ENCODE data around the gene IFT25.
A peak's percentile ranks its signal among the peaks of the same experiment; 100 is the strongest.
"Not testable (repeated sequence)": the region's sequence is repeated elsewhere in the genome, so short reads cannot be mapped to it uniquely, and the experiment has no call there.

The IFT25 gene

DNA sequence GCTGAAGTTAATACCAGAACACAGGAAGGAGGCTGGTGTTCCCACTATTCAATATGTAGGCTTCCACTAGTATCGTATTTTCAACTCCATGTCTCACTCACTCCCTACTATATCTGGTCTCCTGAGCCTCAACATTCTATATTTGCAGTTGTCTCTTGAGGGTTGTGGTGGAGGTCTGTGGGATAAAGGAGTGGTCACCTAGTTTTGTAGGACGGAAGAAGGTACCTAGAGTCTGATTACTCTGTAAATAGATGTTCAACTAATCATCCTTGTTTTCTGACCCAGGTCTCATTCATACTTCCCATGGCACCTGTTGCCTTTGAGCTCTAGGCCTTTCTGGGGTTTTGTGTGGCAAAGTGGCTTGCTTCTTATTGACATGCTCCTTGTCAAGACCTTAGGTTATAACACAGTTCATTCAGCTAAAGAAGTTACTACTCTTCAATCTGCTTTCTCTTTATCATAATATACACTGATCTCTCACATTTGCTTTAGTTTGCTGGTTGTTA lies 18.1 kb downstream of the IFT25 start:
- no peak for DNase-seq

DNA sequence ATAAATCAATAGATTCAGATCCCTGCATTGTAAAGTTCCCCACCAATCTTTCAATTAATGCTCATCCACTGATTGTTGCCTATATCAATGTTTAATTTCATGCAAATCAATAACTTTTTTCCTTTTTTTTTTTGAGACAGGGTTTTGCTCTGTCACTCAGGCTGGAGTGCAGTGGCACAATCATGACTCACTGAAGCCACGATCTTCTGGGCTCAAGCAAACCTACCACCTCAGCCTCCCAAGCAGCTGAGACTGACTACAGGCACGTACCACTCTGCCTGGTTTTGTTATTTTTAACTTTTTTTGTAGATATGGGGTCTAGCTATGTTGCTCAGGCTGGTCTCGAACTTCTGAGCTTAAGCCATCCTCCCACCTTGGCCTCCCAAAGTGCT lies 25.8 kb downstream of the IFT25 start:
- DNase-seq, result no peak

DNA sequence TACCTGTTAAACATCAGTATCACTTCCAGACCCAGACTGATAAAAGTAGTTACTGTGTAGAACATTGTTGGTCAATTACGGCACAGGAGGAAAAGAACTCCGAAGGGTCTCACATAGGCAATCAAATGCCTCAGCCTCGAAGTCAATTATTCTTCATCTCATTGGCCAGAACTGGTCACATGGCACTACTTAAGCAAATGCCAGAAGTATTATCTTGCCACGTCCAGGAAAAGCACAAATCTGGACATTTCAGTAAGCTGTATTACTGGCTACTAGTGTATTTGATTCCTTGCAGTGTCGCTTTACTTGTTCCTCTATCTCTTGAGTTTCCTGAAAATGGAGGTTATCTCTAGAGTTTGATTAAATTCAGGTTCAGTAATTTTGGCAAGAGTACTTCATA lies 27.2 kb downstream of the IFT25 start:
- DNase-seq, result no peak

DNA sequence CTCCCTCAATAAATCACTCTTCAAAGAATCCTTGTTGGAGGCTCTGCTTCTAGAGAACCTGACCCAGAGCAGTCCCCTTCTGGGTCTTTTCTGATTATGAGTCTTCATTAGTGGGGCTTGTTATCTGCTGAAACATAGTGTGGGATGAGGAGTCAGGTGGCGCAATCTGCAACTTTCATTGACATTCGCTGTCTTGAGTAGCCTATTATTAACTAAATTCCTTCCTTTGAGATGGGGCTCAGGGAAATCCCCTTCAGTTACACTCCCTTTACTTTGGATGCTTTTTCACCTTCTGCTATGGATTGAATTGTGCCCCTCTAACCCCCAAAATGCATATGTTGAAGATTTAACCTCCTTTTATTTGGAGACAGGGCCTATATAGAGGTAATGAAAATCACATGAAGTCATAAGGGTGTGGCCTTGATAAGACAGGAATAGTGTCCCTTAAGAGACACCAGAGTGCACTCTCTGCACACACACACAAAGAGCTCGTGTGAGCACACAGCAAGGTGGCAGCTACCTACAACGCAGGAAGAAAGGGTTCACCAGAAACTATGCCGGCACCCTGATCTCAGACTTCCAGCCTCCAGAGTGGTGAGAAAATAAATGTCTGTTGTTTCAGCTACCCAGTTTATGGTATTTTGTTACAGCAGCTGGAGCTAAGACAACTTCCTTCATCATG lies 32.0 kb downstream of the IFT25 start:
- DNase-seq, result no peak

DNA sequence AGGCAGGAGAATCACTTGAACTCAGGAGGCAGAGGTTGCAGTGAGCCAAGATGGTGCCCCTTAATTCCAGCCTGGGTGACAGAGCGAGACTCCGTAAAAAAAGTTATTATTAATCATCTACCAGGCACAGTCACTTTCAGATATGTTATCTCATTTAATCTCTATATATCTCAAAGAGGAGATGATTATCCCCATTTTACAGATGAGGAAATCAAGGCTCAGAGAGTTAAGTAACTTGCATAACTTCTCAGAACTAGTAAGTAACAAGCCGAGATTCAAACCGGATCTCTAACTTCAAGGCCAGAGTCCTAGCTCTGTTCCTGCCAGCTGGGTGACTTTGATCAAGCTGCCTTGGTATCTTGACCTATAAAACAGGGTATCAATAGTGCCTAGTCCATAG lies 34.1 kb downstream of the IFT25 start:
- no peak for DNase-seq

DNA sequence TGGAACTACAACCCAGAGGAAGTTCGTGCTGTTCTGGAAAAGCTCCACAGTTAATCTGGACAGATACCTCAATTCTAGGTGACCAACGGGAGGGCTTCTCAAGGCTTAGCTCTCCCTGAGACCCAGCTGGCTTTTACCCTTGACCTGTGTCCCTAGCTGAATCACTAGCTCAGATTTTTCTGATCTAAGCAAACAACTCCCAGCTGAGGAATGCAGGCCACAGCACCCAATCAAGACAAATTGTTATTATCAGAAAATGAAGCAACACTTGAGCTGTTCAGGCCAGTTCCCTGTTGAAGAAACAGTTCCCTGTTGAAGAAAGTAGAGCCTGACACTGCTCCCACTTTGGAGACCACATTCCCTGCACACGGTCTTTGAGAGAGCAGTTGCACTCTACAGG lies 35.6 kb downstream of the IFT25 start:
- DNase-seq, result no peak

DNA sequence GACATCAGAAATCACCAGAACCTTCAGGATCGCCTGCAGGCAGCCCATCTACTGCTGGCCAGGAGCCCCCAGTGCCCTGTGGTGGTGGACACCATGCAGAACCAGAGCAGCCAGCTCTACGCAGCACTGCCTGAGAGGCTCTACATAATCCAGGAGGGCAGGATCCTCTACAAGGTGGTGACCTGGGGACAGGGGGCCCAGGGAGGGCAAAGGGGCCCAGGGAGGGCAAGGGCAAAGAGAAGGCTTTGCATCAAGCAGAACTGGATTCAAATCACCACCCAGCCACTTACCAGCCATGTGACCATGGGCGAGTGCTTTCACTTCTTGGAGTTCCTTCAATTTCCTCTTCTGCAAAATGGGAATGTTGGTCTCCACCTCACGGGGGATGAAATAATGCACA lies 39.4 kb downstream of the IFT25 start:
- DNase-seq, result no peak

DNA sequence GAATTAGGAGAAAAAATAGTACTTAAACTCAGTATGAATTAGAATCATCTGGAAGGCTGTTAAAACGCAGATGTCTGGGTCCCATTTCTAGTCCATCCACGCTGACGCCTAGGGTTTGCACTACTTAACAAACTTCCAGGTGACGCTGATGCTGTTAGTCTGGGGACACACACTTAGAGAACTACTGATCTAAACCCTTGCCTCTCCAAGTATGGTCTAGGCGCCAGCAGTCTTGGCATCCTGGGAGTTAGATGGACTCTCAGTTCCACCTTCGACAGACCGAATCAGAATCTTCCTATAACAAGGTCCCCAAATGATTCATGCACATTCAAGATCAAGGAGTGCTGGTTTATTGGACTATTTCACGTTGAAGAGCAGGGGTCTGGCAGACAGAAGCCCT lies 40.0 kb downstream of the IFT25 start:
- no peak for DNase-seq

DNA sequence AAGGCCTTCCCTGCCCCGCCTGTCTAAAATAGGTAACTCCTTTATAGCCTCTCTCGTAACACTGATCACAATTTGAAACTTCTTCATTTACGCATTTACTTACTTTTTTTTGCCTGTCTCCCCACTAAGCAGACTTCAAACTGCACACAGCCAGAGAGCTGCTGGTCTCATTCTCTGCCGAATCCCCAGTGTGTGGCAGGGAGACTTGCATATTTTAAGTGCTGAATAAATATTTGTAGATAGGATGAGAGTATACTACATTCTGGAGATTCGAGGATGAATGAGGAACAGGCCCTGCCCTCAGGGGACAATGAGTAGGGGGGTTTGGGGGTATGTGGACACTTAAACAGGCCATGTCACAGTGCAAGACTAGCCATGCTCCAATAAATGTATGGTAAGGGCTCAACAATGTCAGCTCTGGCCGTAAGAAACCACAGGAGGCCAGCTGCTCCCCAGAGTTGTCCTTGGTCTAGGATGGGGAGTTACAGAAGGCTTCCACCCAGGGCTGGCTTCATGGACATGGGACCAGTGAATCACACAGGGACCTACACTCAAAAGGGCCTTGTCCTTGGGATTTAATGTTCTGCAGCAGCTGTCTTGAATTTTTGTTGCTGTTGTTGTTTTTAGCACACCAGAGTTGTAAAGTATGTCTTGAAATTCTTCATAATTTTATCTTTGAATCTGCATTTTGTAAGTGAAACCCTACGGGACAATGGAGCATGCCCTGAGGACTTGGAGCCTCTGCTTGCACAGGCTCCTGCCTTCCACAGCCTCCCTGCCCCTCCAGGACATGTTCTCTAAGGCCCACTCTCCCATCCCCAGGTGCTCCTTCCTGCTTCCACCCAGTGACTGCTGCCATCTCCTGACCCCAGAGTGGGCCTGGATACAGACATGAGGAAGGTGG lies 43.0 kb downstream of the IFT25 start:
- no peak for DNase-seq

DNA sequence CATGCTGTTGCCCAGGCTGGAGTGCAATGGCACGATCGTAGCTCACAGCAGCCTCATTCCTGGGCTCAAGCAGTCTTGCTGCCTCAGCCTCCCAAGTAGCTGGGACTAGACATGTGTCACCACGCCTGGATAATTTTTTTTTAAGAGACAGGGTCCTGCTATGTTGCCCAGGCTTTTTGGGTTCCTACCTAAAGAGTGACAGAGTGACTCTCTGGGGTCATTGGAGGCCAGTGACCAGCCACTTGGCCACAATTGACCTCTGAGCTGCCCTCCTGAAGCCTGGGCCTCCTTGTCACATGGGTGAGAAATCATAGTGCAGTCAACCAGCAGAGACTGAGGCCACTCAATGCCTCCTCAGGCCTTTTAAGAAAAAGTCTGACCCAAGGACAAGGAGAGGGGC lies 45.8 kb downstream of the IFT25 start:
- no peak for DNase-seq

DNA sequence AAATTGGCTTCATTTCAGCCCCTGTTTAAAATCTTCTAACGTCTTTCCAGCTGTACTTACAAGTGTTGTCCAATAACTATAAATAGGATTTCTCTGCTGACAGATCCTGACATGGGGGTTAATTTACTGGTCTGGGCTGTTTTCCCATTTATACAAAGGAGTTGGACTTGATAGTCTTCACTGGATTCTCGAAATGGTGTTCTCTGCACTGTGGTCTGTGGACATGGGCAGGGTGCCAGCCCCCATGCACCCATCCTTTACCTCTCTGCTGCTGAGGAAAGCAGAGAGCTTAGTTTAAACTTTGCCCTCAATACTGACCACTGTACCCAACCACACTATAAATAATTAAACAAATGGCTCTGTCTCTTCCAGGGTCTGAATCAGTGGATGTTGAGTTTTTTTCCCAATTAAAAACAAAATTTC lies 46.3 kb downstream of the IFT25 start:
- no peak for DNase-seq

DNA sequence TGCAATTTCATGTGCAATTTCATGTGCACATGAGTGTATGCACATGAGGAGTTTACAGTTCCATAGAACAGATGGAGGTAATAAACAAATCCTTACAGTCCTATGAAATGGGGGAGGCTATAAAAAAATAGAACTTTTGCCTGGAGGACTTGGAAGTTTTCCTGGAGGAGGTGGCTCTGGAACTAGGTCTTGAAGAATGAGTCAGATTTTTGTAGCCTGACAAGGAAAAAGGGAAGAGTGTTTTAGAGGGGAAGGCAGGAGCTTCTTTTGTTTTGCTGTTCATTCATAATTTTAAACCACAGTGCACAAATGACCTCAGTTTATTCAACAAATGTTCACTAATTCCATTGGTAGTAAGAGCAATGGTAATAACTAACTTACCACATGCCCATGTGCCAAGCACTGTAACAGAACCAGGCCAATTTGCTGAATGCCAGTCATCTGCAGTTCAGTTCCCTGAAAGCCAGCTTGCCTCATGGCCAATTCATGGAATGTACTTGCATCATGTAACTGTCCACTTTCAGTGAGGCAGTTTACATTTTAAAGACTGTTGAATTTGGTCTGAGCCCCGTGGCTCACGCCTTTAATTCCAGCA lies 48.8 kb downstream of the IFT25 start:
- no peak for DNase-seq

DNA sequence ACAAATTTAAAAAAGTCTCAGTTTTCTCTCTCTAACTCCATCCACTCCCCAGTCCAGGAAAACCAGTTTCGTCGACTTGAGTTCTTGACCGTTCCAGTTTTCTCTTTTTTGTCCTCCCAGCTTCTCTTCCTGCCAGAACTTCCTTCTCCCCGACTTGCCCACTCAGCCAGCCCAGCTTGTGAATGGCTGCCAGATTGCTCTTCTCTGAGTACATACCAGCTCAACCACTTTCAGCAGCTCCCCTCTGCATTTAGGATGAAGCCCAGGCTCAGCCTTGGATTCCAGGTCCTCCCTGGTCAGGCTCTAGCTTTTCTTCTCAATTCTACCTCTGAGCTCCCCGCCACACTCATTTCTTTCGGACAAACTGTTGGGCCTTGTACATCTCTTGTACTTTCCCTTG lies 50.1 kb downstream of the IFT25 start:
- no peak for DNase-seq

DNA sequence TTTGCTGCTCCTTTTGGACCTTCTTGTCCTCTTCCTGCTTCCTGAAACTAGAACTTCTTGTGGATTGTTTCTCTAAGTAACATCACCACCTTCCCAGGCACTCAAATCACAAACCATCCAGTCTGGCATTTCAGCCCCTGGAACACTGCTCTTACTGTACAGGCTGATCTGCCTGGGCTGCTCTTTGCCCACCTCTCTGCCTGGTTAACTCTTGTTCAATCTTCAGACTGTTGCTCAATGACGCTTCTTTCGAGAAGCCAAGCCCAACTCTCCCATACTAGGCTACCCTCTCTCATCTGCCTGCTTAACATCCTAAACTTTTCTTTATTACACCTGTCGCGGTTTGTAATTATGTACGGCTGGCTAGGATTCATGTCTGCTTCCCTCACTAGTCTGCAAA lies 50.9 kb downstream of the IFT25 start:
- DNase-seq, result no peak

DNA sequence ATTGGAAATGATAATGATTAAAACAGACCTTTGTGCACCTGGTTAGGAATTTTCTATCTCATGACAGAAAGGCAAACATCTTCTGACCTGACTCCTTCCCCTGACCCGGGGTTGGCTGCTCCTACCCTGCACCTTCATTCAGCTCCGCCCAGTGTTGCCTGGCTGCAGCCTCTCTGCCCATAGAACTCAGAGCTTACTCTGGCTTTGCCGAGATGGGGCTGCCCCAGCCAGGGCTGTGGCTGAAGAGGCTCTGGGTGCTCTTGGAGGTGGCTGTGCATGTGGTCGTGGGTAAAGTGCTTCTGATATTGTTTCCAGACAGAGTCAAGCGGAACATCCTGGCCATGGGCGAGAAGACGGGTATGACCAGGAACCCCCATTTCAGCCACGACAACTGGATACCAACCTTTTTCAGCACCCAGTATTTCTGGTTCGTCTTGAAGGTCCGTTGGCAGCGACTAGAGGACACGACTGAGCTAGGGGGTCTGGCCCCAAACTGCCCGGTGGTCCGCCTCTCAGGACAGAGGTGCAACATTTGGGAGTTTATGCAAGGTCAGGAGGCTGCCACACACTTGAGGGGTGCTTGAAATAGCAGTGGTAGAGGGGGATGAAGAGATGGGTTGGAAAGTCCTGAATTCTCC lies 51.4 kb downstream of the IFT25 start, which contains the start of gene DIO1:
DIO1 (plus strand) TSS at position 189 of the 638 bp plus-strand sequence; CDS start at position 213, 24 bp downstream.
- no peak for DNase-seq

DNA sequence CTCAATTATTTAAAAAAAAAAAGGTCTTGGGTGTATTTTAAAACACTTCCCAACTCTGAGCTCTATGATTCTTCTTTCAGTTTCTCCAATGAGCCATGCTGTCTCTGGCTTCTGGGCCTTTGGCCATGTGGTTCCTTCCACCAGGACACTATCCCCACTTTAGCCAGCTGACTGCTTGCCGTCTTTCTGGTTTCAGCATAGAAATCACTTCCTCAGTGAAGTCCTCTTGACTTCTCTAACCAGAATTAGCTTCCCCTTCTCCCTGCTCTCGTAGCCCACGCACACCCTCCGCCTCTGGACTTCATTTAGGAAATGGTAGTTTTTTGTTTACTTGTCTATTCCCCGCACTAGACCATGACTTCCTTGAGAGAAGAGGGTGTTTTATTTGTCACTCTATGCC lies 52.6 kb downstream of the IFT25 start:
- no peak for DNase-seq

DNA sequence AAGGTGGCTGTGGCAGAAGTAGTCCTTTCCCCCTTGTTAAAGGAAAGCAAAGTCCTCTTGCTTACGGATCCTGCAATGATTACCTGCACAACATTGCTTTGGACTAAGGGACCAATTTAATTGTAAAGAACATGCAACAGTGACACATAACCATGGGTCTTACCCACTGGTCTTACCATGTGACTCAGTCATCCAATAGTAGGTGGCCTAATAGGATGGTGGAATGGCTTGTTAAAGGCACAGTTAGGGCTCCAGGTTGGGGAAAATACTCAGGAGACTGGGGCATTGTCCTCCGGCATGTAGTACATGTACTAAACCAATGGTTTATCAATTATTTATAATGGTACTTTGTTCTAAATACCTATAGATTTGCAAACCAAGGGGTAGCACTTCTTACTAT lies 53.8 kb downstream of the IFT25 start:
- no peak for DNase-seq

DNA sequence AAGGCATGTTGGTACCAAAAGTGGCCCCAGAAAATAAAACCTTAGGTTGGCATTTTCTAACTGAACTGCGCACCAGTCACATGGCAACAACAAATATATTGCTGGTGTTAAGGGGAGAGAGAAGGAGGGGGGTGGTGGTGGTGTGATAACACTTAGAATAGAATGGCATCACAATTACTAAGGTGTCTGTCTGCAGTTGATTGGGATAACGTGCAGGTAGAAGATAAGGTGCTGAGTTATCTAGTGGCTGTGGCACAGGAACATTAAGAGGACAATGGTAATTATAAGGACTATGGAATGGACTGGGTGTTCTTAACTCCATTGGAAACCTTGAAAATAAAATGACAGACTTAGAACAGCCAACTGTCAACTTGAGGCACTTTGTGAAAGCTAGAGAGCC lies 54.5 kb downstream of the IFT25 start:
- no peak for DNase-seq

DNA sequence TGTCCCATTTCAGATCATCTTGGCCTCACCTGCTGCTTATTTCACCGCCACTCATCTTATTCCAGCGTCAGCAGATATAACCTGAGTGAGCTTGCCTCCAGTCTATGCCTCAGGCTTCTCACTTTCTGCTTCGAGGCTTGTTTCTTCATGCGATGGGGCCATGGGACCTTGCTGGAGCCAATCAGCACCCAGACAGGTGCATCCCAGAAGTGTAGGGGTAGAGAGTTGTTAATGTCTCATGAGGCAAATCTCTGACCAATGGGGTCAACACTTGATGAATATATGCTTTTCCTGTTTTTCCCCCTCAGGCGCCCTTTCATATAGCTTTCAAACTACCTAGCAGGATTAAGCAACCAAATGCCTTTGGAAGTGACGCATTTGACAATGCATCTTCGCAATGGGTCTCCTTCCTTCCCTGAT lies 55.0 kb downstream of the IFT25 start:
- no peak for DNase-seq

DNA sequence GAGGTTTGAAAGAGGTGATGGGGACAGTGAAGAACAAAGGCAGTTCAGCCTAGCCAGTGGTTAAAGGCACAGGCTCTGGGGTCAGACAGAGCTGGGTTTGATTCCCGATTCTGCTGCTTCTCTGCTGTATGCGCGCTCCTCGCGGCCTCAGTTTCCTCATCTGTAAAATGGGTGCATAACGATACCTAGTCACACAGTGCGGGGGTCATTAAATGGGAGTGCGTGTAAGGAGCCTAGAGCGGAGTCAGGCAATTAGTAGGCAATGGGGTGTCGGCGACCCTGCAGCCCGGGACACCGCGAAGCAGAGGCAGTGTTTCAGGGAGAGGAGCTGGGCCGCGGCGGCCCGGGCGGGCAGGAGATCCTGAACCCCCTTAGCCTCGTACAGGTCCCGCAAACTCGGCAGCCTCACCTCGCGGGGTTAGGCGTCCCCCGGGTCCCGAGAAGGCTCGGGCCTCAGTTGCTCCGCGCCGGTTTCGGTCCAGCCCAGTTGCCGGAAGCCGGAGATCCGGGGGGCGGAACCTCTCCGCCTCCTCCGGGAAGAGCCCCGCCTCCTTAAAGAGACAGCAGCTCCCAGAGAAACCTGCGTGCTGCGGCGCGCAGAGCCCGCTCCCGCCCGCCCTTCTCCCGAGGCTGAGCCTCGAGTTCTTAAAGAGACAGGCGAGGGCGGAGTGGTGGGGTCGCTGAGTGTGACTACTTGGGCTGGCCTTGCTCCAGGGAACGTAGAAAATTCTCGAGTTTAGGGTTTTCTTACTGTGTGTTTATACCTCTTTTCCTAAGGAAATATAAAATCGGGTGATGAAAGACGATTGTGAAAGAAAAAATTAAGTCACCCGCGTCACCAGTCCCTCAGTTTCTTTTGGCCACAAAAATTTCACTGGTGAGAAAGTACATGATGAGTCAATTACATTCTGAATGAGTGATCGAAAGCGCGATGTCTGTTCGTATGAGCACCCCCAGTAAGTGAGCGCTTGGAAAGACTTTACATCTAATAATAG lies 55.9 kb downstream of the IFT25 start, which contains the start of gene YIPF1:
YIPF1 (minus strand) TSS at position 494 of the 995 bp plus-strand sequence. CDS start 860 bp downstream, outside the sequence.
- DNase-seq, result peak; percentile 84

DNA sequence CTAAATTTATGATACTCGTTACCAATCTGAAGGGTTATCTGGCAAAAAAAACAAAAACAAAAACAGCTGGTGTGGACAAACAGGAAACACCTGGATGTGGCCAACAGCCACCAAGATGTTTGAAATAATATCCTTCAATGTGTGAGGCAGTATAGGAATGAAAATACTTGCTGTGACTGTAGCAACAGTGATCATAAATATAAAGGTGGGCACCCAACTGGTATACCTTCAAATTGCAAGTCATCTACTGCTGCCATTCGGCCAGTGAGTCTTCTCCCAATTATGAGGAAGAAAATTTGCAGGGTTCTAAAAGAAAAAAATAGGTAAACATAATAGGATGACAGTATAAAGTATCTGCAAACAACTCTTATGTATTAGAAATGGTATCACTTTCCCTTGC lies 56.8 kb downstream of the IFT25 start:
- DNase-seq, result no peak

DNA sequence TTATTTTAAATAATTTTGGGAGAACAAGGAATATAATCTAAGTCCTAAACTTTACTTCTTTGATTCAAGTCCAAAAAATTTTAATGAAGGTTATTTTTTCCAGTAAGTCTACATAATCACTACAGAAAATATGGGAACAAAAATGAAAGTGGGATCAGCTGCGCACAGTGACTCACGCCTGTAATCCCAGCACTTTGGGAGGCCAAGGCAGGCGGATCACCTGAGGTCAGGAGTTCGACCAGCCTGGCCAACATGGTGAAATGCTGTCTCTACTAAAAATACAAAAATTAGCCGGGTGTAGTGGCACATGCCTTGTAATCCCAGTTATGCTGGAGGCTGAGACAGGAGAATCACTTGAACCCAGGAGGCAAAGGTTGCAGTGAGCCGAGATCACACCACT lies 61.9 kb downstream of the IFT25 start:
- not testable (repeated sequence) for DNase-seq

Measured in NCI-H526 treated with DMSO at 0.1 percent for 48 hours (cell line).